Adrenal gland (tissue), 12 donors: ENCODE results near the gene NDUFA8. TPM values are rescaled to one million over a fixed set of nuclear protein-coding genes. Genes with fewer than 3 reads are reported as not detected.

Source experiments
- DNase-seq, 7 donors: peaks; one replicate each; pipeline ENCODE4 v3.0.0-alpha.2; 2019 to 2020
- H3K27ac ChIP-seq, 5 donors: fragments of 200-600 bp; sonication (generic) in 4 of 5; 1 replicate in 3 of 5; 2 replicates in 2 of 5; pipeline versions ENCODE4 v1.5.1 to v1.8.0; 2016 to 2020; ENCODE audit warnings: mild to moderate bottlenecking in 1 of 5
- H3K27me3 ChIP-seq: fragments of 200-600 bp; 2 replicates; pipeline ENCODE4 v1.8.0; 2021
- H3K36me3 ChIP-seq, 2 donors: fragments of 200-600 bp; replicated peaks in 1 of 2; 1 replicate in 1 of 2; 2 replicates in 1 of 2; pipeline versions ENCODE4 v1.5.1 to v1.8.0; 2018 to 2022
- H3K4me1 ChIP-seq, 2 donors: fragments of 200-600 bp; replicated peaks in 1 of 2; 1 replicate in 1 of 2; 2 replicates in 1 of 2; pipeline versions ENCODE4 v1.5.1 to v1.8.0; 2018 to 2021
- H3K4me3 ChIP-seq, 4 donors: fragments of 200-600 bp; sonication (generic) in 3 of 4; one replicate each; pipeline ENCODE4 v1.5.1; 2016 to 2018
- H3K9me3 ChIP-seq, 3 donors: fragments of 200-600 bp; sonication (generic) in 1 of 3; replicated peaks in 1 of 3; 1 replicate in 2 of 3; 2 replicates in 1 of 3; pipeline versions ENCODE4 v1.5.1 to v1.8.0; 2016 to 2021
- POLR2A ChIP-seq, 2 donors: fragments of 450-650 bp; IDR thresholded peaks; one replicate each; pipeline ENCODE4 v1.6.1; 2017; ENCODE audit warnings: antibody characterized with exemption in 2 of 2, mild to moderate bottlenecking in 2 of 2, moderate library complexity in 1 of 2
- WGBS, 4 donors: extraction: QIAGEN DNeasy Blood & Tissue Kit in 2 of 4; methylation state at CpG; one replicate each; pipeline versions ENCODE4 v1.1.5 to v1.1.7; 2013 to 2017; 5-methylcytosine and 5-hydroxymethylcytosine counted together
- intact Hi-C, 2 donors: fragments of 100-400 bp; cut with DNase I; formaldehyde crosslinking; loops; one replicate each; pipeline versions ENCODE4 v1.14.1 to v1.15.0; 2022 to 2023
- polyA plus RNA-seq, 3 donors: library from polyadenylated mRNA; stranded (reverse); fragments of 200-250 nt in 2 of 3; fragments of 350-450 nt in 1 of 3; fragmentation: Illumina TruSeq in 1 of 3; extraction: RNeasy Lipid Tissue Mini Kit (QIAGEN cat#74804) in 1 of 3; gene quantifications; one replicate each; pipeline ENCODE4 v1.2.3, GENCODE V29; 2013 to 2014
- total RNA-seq, 9 donors: library from RNA; depleted of rRNA in 4 of 9; stranded (reverse); fragments of >200 nt in 4 of 9; fragments of 120-200 nt in 1 of 9; fragmentation: NEBNext Ultra II Directional in 1 of 9; extraction: Animal tissue kit (Norgen Biotek cat#: 25700) in 1 of 9; gene quantifications; one replicate each; pipeline versions ENCODE4 v1.1.0 to v1.2.4, GENCODE V29; 2013 to 2023
- TF ChIP-seq, protein P1 (sequence below), 6 experiments: fragments of 450-650 bp in 4 of 6; fragments of 200-600 bp in 2 of 6; sonication (generic) in 1 of 6; IDR thresholded peaks; 1 replicate in 5 of 6; 2 replicates in 1 of 6; pipeline versions ENCODE4 v1.5.1 to v1.8.0; 2016 to 2021; ENCODE audit warnings: antibody characterized with exemption in 6 of 6, mild to moderate bottlenecking in 2 of 6, moderate library complexity in 1 of 6
- donor health status: healthy with polysubstance abuse.
- donor health status: Bipolar disorder and iron deficiency.
- donor health status: DM: yes; HTN: yes; CAD: no.
- donor health status: DM: no; HTN: no; CAD: no.
- donor health status: DM: no; HTN: no; CAD: no.
- donor health status: DM: yes; HTN: yes; CAD: no.

The NDUFA8 gene
- total and polyA plus RNA-seq, 12 donors, result 34.5 to 182 (median 70.8) TPM

DNA sequence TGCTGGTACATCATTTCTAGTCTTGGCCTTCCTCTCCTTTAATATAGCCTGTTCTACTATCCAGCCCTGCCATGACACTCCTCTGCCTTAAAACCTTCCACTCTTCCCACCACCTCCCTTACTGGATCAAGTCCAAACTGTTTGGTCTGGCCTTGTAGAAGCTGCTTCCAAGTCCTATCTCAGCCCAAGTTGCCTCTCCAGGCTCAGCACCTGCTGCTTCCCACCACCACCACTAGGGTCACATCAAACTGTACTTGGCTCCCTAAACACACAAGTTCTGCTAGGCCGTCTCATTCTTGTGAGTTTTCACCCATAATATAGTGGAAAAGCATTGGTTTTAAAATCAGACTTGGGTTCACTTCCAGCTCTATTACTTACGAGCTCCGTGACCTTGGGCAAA lies 1.4 kb downstream of the NDUFA8 start:
- intact Hi-C loops, result no loop called here
- H3K27ac ChIP-seq, result peak overlapping the region in 2 of 5 donors; percentile 17 to 27
- WGBS, 4 donors, result 39 to 47% (median 45%) methylated on average over 3 of the region's 3 CpGs
- no peaks in the 10 kb centered on the region for H3K36me3 ChIP-seq
- DNase-seq, result peak in 6 of 7 donors; percentile 13 to 71 (median 54)
- H3K4me3 ChIP-seq, result peak overlapping the region in 1 of 4 donors; percentile 69
- H3K9me3 ChIP-seq, result no peaks in the 10 kb centered on the region
- TF ChIP-seq, protein P1, sequence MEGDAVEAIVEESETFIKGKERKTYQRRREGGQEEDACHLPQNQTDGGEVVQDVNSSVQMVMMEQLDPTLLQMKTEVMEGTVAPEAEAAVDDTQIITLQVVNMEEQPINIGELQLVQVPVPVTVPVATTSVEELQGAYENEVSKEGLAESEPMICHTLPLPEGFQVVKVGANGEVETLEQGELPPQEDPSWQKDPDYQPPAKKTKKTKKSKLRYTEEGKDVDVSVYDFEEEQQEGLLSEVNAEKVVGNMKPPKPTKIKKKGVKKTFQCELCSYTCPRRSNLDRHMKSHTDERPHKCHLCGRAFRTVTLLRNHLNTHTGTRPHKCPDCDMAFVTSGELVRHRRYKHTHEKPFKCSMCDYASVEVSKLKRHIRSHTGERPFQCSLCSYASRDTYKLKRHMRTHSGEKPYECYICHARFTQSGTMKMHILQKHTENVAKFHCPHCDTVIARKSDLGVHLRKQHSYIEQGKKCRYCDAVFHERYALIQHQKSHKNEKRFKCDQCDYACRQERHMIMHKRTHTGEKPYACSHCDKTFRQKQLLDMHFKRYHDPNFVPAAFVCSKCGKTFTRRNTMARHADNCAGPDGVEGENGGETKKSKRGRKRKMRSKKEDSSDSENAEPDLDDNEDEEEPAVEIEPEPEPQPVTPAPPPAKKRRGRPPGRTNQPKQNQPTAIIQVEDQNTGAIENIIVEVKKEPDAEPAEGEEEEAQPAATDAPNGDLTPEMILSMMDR (IDR thresholded peaks at IDR 0.05), result peak; percentile 22 to 49 (median 32)
- TF ChIP-seq POLR2A (IDR thresholded peaks at IDR 0.05), result no peak
- peaks cover 18 to 47% of the 10 kb centered on the region in 2 donors for H3K4me1 ChIP-seq
- no peaks in the 10 kb centered on the region for H3K27me3 ChIP-seq

DNA sequence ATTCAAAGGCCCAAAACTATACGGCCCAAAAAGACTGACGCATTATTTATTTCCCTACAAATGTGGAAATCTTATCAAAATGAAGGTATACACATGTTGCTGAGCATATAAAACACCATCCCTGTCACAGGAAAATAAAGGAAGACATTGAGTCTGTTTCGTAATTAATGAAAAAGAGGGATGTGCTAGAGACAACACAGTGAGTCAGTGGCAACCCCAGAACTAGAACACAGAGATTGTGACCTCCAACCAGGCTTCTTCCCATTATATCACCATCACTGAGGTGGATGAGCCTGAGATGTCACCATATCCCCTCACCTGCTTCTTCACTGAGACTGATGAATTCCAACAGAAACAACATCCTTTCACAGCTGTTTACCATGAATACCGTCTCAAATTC lies 3.8 kb downstream of the NDUFA8 start:
- peaks cover 18 to 47% of the 10 kb centered on the region in 2 donors for H3K4me1 ChIP-seq
- H3K4me3 ChIP-seq, result no peak overlapping the region
- H3K36me3 ChIP-seq, result peaks cover 0 to 14% of the 10 kb centered on the region in 2 donors
- DNase-seq, result no peak
- intact Hi-C loops, result no loop called here
- H3K27me3 ChIP-seq, result no peaks in the 10 kb centered on the region
- no peaks in the 10 kb centered on the region for H3K9me3 ChIP-seq
- 67 to 83% (median 78%) methylated on average over 4 of the region's 4 CpGs for WGBS, 4 donors
- no peak for TF ChIP-seq POLR2A (IDR thresholded peaks at IDR 0.05)
- TF ChIP-seq, protein P1 (IDR thresholded peaks at IDR 0.05), result no peak
- no peak overlapping the region for H3K27ac ChIP-seq

DNA sequence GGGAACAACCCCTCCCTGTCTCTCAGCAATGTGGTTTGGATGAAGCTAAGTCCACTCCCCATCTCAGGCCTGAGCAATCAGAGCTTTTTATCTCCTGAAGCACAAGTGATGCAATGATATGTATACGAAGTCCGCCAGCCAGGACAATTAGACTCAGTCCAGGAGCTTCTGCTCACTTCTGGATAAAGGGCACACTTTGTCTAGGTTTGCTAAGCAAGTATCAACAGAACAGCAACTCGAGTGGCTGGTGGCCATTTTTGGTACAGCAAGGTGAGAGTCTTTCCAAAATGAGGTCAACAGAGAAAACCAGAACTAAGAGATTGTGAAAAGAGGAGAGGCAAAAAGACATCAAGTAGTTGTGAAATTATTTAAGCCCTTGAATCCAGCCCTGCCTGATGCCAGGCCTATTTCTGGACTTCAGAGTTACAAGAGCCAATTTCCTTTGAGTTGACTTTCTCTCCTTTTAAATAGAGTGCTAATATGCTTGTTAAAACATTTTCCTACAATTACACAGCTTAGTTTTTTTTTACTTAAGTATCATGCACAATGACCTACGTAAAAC lies 8.2 kb downstream of the NDUFA8 start:
- peaks cover 0 to 39% of the 10 kb centered on the region in 2 donors for H3K36me3 ChIP-seq
- intact Hi-C loops, result no loop called here
- H3K27ac ChIP-seq, result no peak overlapping the region
- H3K9me3 ChIP-seq, result no peaks in the 10 kb centered on the region
- WGBS, 4 donors, result 85 to 92% (median 87%) methylated on average over 4 of the region's 4 CpGs
- H3K27me3 ChIP-seq, result no peaks in the 10 kb centered on the region
- TF ChIP-seq POLR2A (IDR thresholded peaks at IDR 0.05), result no peak
- TF ChIP-seq, protein P1 (IDR thresholded peaks at IDR 0.05), result no peak
- DNase-seq, result peak in 1 of 7 donors; percentile 31
- no peak overlapping the region for H3K4me3 ChIP-seq
- peaks cover 5 to 16% of the 10 kb centered on the region in 2 donors for H3K4me1 ChIP-seq

DNA sequence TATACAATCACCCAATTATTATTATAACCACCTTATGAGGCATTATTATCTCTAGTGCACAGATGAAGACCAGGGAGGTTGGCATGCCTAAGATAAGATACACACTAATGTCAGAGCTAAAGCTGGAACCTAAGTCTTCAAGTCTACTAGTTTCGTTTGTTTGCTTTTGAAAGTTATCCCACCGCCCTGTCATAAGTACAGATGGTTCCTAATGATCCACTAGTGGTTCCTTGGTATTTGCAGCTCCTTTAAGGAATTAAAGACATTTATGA lies 14.1 kb downstream of the NDUFA8 start:
- intact Hi-C loops, result no loop called here
- WGBS, 4 donors, result 94 to 97% (median 94%) methylated on average over 2 of the region's 2 CpGs
- no peaks in the 10 kb centered on the region for H3K27me3 ChIP-seq
- H3K27ac ChIP-seq, result no peak overlapping the region
- no peaks in the 10 kb centered on the region for H3K4me1 ChIP-seq
- TF ChIP-seq, protein P1 (IDR thresholded peaks at IDR 0.05), result no peak
- no peak for TF ChIP-seq POLR2A (IDR thresholded peaks at IDR 0.05)
- DNase-seq, result no peak
- H3K36me3 ChIP-seq, result peaks cover 0 to 60% of the 10 kb centered on the region in 2 donors
- H3K4me3 ChIP-seq, result no peak overlapping the region
- no peaks in the 10 kb centered on the region for H3K9me3 ChIP-seq
